RPMI7951 (cell line): ENCODE measurements around the gene FUCA2. TPM values are rescaled to one million over a fixed set of nuclear protein-coding genes. Genes with fewer than 3 reads are reported as not detected.
A peak's percentile ranks its signal among the peaks of the same experiment; 100 is the strongest.
"Not testable (repeated sequence)": the region's sequence is repeated elsewhere in the genome, so short reads cannot be mapped to it uniquely, and the experiment has no call there.

Experiments used
- DNase-seq: peaks from one replicate; pipeline ENCODE4 v3.0.0-alpha.2; 2012; ENCODE audit warnings: low read depth
- total RNA-seq: library from RNA; depleted of rRNA; stranded (reverse); fragments of >200 nt; shearing (Covaris generic); gene quantifications from 2 replicates; pipeline ENCODE4 v1.2.3, GENCODE V29; 2014

FUCA2 gene
- total RNA-seq, 1 experiment from 2014 or later = 108 TPM

DNA sequence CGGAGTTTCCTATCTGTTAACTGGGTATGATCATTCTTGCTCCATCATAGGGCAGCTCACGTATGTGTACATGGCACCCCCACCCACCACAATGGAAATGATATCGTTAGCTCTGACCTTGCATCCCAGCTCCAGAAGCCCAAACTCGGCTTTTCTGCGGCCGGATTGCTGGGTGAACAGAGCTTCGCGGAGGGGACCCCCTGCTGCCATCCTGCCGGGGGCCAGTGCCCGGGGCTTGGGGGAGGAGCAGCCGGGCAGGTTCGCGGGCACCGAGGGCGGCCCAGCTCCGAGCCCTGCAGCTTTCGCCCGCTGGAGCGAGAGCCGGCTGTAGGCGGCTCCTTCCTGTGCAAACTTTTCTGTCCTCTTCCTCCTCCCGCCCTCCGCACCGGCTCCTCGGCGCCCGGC, 24.9 kb upstream of the FUCA2 start:
- peak; percentile 55 for DNase-seq

DNA sequence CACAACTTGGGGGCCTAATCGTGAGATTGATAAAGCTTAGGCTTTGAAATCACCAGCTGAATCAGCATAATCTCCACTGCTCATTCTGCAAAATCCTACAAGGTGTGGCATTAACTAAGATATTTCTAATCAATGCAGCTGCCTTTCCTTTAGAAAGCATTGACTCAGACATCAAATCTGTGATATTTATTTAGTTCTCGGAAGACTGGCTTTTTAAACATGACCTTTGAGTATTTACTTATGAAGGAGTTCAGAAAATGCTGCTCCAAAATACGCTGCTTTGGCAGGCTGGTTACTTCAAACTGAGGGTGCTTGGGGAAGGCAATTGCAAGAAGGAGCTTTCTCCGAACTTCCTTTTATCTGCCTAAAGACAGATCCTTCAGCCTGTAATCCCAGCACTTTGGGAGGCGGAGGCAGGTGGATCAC, 23.7 kb upstream of the FUCA2 start:
- no peak for DNase-seq

- DNase-seq = no peak
Observed at GRCh38 chr6:143531720-143532499, 20.4 kb upstream of the FUCA2 start.

GRCh38 chr6:143529095-143529494, 17.6 kb upstream of the FUCA2 start:
- peak; percentile 24 for DNase-seq

GRCh38 chr6:143528164-143528811, 16.8 kb upstream of the FUCA2 start:
- DNase-seq = no peak

- no peak for DNase-seq
Observed at GRCh38 chr6:143527677-143528076, 16.2 kb upstream of the FUCA2 start.

GRCh38 chr6:143525356-143525755, 13.8 kb upstream of the FUCA2 start:
- no peak for DNase-seq

DNA sequence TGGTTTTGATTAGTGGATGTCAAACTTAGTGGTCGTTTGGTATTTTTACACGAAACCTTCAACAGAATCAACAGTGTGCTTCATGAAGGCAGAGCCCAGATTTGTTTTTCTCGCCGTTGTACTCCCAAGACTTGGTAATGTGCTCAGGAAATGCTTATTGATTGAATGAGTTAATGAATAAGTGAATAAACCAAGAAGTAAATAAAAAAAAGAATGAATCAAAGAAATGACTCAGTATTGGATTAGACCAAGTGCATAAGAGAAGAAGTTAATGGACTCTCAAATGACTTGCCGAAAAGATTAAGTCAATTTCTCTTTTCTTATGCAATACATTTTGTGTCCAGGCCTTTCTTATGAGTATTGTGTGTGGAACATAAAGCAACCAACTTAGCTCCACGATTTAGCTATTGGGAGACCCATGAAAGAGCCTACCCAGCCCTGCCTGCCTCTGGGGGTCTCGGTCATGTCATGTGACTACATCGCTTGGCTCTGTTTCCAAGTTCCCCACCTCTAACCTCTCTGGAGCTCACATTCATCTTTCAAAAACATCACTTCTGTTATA, 10.6 kb upstream of the FUCA2 start:
- no peak for DNase-seq

GRCh38 chr6:143517447-143517773, 5.9 kb upstream of the FUCA2 start:
- no peak for DNase-seq

DNA sequence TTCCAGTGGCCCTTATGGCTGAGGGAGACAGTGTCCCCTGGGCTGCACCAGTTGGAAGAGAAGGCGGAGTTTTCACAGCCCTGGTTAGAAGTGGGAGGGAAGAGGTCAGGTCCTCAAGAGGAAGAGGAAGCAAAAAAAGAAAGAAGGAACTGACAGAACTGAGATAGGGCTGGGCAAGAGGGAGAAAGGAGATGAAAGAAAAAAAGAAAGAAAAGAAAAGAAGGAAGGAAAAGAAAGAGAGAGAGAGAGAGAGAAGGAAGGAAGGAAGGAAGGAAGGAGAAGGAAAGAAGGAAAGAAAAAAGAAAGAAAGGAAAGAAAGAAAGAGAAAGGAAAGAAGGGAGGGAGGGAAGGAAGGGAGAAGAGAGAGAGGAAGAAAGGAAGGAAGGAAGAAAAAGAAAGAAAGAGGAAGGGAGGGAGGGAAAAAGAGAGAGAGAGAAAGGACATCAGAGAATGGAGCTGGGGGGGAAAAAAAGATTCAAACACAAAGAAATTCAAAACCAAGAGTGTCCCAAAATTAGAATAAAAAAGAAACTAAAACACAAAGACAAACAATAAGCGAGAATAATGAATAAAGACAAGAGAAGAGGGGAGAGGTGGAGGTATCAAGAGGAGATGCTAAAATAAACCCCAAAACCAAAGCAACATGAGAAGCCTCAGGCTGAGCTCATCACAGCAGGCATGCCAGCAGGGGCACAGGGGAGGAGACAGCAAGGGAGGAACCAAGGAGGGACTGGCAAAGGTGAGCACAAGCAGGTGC, 5.3 kb upstream of the FUCA2 start:
- DNase-seq = no peak

- no peak for DNase-seq
Observed at GRCh38 chr6:143515766-143516355, 4.3 kb upstream of the FUCA2 start.

DNA sequence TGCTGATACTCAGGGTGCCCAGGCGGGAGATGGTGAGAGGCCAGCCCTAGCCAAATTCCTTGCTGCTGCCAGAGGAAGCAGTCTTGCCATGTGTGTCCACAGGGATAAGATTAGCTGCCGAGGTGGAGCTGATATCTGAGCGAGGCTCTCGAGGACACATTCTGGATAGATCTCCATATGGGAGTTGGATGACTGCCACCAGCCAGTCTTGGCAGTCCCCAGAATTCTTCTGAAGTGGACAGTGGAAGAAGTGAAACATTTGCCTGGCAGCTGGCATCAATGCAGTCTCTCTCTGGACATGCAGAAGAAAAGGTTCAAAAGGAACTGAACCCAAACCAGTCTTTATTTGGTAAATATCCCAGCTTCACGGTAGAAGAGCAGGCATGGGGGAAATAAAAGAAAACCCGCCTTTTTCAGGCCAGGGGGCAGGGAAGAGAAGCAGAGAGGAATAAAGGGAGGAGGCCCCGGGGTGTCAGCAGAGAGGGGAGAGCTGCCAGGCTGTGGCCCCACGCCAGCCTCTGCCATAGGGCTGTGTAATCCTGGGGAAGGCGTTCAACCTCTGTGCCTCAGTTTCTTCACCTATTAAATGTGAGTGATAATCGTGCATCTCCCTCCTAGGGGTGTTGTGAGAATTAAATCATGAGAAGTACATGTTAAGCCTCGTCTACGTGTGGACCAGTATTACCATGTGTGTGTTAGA, 3.7 kb upstream of the FUCA2 start:
- peak; percentile 68 for DNase-seq

- DNase-seq = no peak
Observed at GRCh38 chr6:143513410-143513809, 1.9 kb upstream of the FUCA2 start.

GRCh38 chr6:143510326-143510725, 1.2 kb downstream of the FUCA2 start:
- DNase-seq = not testable (repeated sequence)

GRCh38 chr6:143507358-143508145, 4.0 kb downstream of the FUCA2 start:
- DNase-seq = peak; percentile 18

DNA sequence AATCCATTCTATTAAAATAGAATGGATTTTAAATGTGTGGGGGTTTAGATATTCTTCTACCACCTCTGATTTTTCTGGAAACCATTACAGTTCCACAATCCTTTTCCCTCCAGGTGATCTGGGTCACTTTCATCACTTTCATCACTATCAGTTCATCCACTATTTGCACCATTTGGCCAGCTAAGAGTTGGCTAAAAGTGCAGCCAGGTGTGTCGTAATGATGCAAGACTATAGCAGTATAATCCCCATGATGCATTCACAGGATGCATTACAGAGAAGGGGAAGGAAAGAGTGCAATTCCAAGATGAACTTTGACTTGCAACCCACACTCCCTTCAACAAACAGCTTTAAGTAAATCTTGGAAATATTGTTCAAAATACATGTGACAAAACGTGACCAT, 4.9 kb downstream of the FUCA2 start:
- no peak for DNase-seq

DNA sequence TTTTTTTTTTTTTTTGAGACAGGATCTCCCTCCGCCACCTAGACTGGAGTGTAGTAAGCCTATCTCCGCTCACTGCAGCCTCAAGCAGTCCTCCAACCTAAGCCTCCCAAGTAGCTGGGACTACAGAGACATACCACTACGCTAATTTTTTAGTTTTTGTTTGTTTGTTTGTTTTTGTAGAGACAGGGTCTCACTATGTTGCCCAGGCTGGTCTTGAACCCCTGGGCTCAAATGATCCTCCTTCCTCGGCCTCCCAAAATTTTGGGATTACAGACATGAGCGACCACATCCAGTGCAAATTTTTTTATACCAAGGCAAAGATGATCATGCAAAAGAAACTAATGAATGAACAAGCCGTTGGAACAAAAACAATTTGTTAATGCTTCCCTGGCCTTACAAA, 5.3 kb downstream of the FUCA2 start:
- no peak for DNase-seq

- no peak for DNase-seq
Observed at GRCh38 chr6:143505537-143505936, 6.0 kb downstream of the FUCA2 start.

DNA sequence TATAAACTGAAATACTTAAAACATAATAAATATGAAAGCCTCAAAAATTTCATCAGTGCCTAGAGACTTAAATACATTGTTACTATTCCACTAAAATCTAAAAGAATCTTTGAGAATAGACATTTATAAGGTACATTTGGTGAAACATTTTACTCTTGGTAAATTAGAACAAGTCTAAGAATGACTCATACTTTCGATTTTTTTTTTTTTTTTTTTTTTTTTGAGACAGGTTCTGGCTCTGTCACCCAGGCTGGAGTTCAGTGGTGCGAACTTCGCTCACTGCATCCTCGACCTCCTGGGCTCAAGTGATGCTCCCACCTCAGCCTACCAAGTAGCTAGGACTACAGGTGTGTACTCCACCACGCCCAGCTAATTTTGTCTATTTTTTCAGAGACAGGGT, 6.4 kb downstream of the FUCA2 start:
- DNase-seq = no peak

DNA sequence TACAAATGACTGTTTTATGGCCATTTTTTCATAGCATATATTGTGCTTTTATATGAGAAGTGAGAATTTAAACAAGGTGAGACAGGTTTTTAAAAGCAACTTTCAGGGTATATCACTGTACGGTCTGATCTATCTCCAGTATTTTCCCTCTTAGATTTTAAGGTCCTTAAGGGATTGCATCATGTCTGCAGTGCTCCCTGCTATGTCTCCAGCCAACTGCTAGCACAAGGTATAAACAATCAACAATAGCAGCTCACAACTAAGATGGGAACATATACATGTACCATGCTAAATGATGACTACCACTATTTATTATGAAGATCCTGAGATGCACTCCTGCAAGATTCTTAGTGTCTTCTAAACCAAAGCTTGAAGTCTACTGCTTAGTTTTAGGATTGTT, 7.2 kb downstream of the FUCA2 start:
- no peak for DNase-seq

- DNase-seq = no peak
Observed at GRCh38 chr6:143501851-143502250, 9.7 kb downstream of the FUCA2 start.
